ENCODE data around the gene DNAJC18.

Gene DNAJC18

DNA sequence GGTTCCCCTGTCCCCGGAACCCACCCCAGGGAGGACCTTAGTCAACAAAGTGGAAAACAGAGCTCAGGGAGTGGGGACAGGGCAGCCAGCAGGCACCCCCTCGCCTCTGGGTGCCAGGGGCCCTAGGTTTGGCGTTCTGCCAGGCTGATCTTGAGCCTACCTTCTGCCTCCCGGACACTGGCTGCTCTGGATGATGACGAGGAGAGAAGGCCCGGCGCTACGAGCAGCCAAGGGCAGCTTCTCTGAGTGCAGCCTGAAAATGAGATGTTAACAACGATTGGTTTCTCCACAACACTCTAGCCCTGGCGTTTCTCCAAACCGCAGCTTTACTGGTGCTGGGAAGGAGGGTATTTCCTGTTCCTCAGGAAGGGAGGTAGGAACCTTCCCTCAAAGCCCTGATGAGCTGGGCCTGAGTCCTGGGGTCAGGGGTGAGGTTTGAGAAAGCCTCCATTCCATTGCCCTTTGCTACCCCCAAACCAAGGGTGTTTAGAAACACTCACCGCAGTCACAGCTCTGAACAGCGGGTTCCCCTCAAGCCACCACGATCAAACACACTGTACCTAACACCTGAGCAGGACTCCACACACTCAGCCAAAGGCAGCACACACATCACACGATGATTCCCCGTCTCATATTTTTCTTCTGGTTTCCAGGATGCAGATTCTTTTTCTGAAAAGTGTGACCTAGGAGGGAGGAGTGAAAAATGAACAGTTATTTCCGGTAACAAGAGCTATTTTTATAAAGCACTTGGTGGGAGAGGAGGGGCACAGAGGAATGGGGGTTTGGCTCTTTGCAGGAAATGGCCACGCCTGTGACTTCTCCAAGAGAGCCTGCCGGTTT, 42.9 kb upstream of the DNAJC18 start, which contains the start of gene STING1 (continued):
- no peak for TF ChIP-seq ZSCAN23 (tag by site-specific recombination; IDR thresholded peaks at IDR 0.05)
- no peak for TF ChIP-seq RBAK (tag by site-specific recombination; IDR thresholded peaks at IDR 0.05)
- TF ChIP-seq, protein P1, sequence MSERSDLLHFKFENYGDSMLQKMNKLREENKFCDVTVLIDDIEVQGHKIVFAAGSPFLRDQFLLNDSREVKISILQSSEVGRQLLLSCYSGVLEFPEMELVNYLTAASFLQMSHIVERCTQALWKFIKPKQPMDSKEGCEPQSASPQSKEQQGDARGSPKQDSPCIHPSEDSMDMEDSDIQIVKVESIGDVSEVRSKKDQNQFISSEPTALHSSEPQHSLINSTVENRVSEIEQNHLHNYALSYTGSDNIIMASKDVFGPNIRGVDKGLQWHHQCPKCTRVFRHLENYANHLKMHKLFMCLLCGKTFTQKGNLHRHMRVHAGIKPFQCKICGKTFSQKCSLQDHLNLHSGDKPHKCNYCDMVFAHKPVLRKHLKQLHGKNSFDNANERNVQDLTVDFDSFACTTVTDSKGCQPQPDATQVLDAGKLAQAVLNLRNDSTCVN (tag by site-specific recombination; optimal IDR thresholded peaks at IDR 0.05): no peak
- TF ChIP-seq, protein P2, sequence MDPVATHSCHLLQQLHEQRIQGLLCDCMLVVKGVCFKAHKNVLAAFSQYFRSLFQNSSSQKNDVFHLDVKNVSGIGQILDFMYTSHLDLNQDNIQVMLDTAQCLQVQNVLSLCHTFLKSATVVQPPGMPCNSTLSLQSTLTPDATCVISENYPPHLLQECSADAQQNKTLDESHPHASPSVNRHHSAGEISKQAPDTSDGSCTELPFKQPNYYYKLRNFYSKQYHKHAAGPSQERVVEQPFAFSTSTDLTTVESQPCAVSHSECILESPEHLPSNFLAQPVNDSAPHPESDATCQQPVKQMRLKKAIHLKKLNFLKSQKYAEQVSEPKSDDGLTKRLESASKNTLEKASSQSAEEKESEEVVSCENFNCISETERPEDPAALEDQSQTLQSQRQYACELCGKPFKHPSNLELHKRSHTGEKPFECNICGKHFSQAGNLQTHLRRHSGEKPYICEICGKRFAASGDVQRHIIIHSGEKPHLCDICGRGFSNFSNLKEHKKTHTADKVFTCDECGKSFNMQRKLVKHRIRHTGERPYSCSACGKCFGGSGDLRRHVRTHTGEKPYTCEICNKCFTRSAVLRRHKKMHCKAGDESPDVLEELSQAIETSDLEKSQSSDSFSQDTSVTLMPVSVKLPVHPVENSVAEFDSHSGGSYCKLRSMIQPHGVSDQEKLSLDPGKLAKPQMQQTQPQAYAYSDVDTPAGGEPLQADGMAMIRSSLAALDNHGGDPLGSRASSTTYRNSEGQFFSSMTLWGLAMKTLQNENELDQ (tag by site-specific recombination; IDR thresholded peaks at IDR 0.05; ENCODE audit: low read depth): no peak
- TF ChIP-seq HOXA7 (CRISPR knock-in tag; IDR thresholded peaks at IDR 0.05; ENCODE audit: borderline replicate concordance): no peak
- TF ChIP-seq ZNF549 (tag by site-specific recombination; IDR thresholded peaks at IDR 0.05): no peak
- TF ChIP-seq ZFP69B (tag by site-specific recombination; IDR thresholded peaks at IDR 0.05): no peak; the same call in 1 of the 2 replicates
- no peak for TF ChIP-seq ZNF664 (tag by site-specific recombination; IDR thresholded peaks at IDR 0.05)
- TF ChIP-seq BCL11B (tag by site-specific recombination; IDR thresholded peaks at IDR 0.05; ENCODE audit: low read depth): no peak; the same call in 1 of the 2 replicates
- no peak for TF ChIP-seq ZNF404 (tag by site-specific recombination; IDR thresholded peaks at IDR 0.05)
- TF ChIP-seq, protein P3, sequence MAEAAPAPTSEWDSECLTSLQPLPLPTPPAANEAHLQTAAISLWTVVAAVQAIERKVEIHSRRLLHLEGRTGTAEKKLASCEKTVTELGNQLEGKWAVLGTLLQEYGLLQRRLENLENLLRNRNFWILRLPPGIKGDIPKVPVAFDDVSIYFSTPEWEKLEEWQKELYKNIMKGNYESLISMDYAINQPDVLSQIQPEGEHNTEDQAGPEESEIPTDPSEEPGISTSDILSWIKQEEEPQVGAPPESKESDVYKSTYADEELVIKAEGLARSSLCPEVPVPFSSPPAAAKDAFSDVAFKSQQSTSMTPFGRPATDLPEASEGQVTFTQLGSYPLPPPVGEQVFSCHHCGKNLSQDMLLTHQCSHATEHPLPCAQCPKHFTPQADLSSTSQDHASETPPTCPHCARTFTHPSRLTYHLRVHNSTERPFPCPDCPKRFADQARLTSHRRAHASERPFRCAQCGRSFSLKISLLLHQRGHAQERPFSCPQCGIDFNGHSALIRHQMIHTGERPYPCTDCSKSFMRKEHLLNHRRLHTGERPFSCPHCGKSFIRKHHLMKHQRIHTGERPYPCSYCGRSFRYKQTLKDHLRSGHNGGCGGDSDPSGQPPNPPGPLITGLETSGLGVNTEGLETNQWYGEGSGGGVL (tag by site-specific recombination; IDR thresholded peaks at IDR 0.05): peak; percentile 85
- no peak for TF ChIP-seq ZNF266 (tag by site-specific recombination; IDR thresholded peaks at IDR 0.05; ENCODE audit: low read depth)
- TF ChIP-seq, protein P4, sequence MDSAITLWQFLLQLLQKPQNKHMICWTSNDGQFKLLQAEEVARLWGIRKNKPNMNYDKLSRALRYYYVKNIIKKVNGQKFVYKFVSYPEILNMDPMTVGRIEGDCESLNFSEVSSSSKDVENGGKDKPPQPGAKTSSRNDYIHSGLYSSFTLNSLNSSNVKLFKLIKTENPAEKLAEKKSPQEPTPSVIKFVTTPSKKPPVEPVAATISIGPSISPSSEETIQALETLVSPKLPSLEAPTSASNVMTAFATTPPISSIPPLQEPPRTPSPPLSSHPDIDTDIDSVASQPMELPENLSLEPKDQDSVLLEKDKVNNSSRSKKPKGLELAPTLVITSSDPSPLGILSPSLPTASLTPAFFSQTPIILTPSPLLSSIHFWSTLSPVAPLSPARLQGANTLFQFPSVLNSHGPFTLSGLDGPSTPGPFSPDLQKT (IDR thresholded peaks at IDR 0.05; ENCODE audit: borderline replicate concordance, low read depth, low read length): no peak
- peak; percentile 62; the same call in 1 of the 2 replicates for TF ChIP-seq ZBTB8A (tag by site-specific recombination; IDR thresholded peaks at IDR 0.05)
- TF ChIP-seq ZNF654 (tag by site-specific recombination; IDR thresholded peaks at IDR 0.05; ENCODE audit: low read depth): no peak
- TF ChIP-seq SETDB1 (IDR thresholded peaks at IDR 0.05; ENCODE audit: insufficient read length, low read length): no peak
- TF ChIP-seq ZNF426 (tag by site-specific recombination; IDR thresholded peaks at IDR 0.05): no peak
- TF ChIP-seq, protein P5, sequence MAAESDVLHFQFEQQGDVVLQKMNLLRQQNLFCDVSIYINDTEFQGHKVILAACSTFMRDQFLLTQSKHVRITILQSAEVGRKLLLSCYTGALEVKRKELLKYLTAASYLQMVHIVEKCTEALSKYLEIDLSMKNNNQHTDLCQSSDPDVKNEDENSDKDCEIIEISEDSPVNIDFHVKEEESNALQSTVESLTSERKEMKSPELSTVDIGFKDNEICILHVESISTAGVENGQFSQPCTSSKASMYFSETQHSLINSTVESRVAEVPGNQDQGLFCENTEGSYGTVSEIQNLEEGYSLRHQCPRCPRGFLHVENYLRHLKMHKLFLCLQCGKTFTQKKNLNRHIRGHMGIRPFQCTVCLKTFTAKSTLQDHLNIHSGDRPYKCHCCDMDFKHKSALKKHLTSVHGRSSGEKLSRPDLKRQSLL (tag by site-specific recombination; IDR thresholded peaks at IDR 0.05): peak; percentile 41; the same call in 1 of the 2 replicates
- TF ChIP-seq ZNF785 (tag by site-specific recombination; IDR thresholded peaks at IDR 0.05): no peak
- no peak for TF ChIP-seq ZNF184 (tag by site-specific recombination; IDR thresholded peaks at IDR 0.05)
- peak; percentile 100 for TF ChIP-seq ZBTB17 (tag by site-specific recombination; IDR thresholded peaks at IDR 0.05)
- TF ChIP-seq KLF8 (tag by site-specific recombination; IDR thresholded peaks at IDR 0.05): peak; percentile 39; the same call in 1 of the 2 replicates
- TF ChIP-seq ZNF169 (tag by site-specific recombination; IDR thresholded peaks at IDR 0.05): no peak
- 0 out of 2 replicates have a peak, but pooled peaks have one; percentile 27 for TF ChIP-seq ZNF623 (tag by site-specific recombination; IDR thresholded peaks at IDR 0.05)
- TF ChIP-seq, protein P6, sequence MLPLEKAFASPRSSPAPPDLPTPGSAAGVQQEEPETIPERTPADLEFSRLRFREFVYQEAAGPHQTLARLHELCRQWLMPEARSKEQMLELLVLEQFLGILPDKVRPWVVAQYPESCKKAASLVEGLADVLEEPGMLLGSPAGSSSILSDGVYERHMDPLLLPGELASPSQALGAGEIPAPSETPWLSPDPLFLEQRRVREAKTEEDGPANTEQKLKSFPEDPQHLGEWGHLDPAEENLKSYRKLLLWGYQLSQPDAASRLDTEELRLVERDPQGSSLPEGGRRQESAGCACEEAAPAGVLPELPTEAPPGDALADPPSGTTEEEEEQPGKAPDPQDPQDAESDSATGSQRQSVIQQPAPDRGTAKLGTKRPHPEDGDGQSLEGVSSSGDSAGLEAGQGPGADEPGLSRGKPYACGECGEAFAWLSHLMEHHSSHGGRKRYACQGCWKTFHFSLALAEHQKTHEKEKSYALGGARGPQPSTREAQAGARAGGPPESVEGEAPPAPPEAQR (tag by site-specific recombination; IDR thresholded peaks at IDR 0.05): no peak
- no peak for TF ChIP-seq ZNF416 (tag by site-specific recombination; IDR thresholded peaks at IDR 0.05)
- TF ChIP-seq, protein P7, sequence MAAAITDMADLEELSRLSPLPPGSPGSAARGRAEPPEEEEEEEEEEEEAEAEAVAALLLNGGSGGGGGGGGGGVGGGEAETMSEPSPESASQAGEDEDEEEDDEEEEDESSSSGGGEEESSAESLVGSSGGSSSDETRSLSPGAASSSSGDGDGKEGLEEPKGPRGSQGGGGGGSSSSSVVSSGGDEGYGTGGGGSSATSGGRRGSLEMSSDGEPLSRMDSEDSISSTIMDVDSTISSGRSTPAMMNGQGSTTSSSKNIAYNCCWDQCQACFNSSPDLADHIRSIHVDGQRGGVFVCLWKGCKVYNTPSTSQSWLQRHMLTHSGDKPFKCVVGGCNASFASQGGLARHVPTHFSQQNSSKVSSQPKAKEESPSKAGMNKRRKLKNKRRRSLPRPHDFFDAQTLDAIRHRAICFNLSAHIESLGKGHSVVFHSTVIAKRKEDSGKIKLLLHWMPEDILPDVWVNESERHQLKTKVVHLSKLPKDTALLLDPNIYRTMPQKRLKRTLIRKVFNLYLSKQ (tag by site-specific recombination; IDR thresholded peaks at IDR 0.05; ENCODE audit: borderline replicate concordance): no peak
- no peak for TF ChIP-seq MYNN (tag by site-specific recombination; IDR thresholded peaks at IDR 0.05; ENCODE audit: borderline replicate concordance)
- no peak for TF ChIP-seq KLF16 (tag by site-specific recombination; IDR thresholded peaks at IDR 0.05)

Data from HEK293 (cell line).